Cardiac septum (tissue), 1 donor: ENCODE results near the gene MTSS2. TPM values are rescaled to one million over a fixed set of nuclear protein-coding genes. Genes with fewer than 3 reads are reported as not detected.
"Not testable (repeated sequence)": the region's sequence is repeated elsewhere in the genome, so short reads cannot be mapped to it uniquely, and the experiment has no call there.

Source experiments
- DNase-seq: peaks from one replicate; pipeline ENCODE4 v3.0.0-alpha.2; 2020; ENCODE audit warnings: low spot score
- intact Hi-C: fragments of 100-400 bp; cut with DNase I; formaldehyde crosslinking; loops from one replicate; pipeline ENCODE4 v1.14.0; 2022
- total RNA-seq: library from RNA; stranded (reverse); fragmentation: NEBNext Ultra II Directional; extraction: Animal tissue kit (Norgen Biotek cat#: 25700); gene quantifications from one replicate; pipeline ENCODE4 v1.2.1, GENCODE V29; 2021
- donor health status: DM: no; HTN: no; CAD: no.

The MTSS2 gene
- total RNA-seq, 1 donor from 2014 or later, result 63.4 TPM

- intact Hi-C loops, result no loop called here
- no peak for DNase-seq
Observed at GRCh38 chr16:70644763-70645597, 40.9 kb downstream of the MTSS2 start.

GRCh38 chr16:70643264-70643663 is 42.6 kb downstream of the MTSS2 start:
- DNase-seq, intact Hi-C loops: not testable (repeated sequence)

- no peak for DNase-seq
- intact Hi-C loops, result no loop called here
Observed at GRCh38 chr16:70642633-70643032, 43.2 kb downstream of the MTSS2 start.

- intact Hi-C loops, result loop anchor here (5.0 kb wide), 1 partner anchor 37 kb away; no protein-coding TSS in a partner anchor
- DNase-seq, result no peak
Observed at GRCh38 chr16:70638814-70639792, 46.8 kb downstream of the MTSS2 start.

Other genes with a start within 250 kb of the MTSS2 start
- gene ST3GAL2, start 247.0 kb downstream of the MTSS2 start, total RNA-seq, result 24.2 TPM
- 9.4 TPM for gene FCSK, start 231.5 kb downstream of the MTSS2 start, total RNA-seq
- 36.3 TPM for gene COG4, start 162.5 kb downstream of the MTSS2 start, total RNA-seq
- gene SF3B3, start 162.2 kb downstream of the MTSS2 start, total RNA-seq, result 159 TPM
- gene IL34, start 39.5 kb downstream of the MTSS2 start, total RNA-seq, result 1.2 TPM
- gene VAC14, start 115.1 kb upstream of the MTSS2 start, total RNA-seq, result 19.0 TPM